ENCODE measurements around the gene PUM1.

The PUM1 gene

GRCh38 chr1:31022259-31022658, 43.3 kb downstream of the PUM1 start:
- no peak for DNase-seq

GRCh38 chr1:31020007-31020790, 45.3 kb downstream of the PUM1 start:
- no peak for DNase-seq

DNA sequence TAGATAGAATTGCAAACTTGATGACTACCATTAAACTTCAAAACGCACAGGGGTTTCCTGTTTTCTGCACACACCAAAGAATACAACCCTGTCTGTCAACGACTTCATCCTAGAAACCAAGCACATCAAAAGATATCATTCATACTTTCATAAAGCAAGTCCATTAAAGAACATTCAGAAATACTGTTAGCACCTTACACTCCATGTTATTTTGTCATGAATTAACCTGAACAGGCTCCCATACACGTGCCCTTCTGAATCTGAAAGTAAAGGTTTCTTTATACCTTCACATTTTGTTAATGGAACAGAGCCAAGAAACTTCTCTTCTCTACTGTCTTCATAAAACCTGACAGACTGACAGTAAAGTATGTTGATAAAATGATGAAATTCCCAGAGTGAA, 46.1 kb downstream of the PUM1 start:
- DNase-seq: no peak

- DNase-seq: no peak
Observed at GRCh38 chr1:31016868-31017267, 48.6 kb downstream of the PUM1 start.

DNA sequence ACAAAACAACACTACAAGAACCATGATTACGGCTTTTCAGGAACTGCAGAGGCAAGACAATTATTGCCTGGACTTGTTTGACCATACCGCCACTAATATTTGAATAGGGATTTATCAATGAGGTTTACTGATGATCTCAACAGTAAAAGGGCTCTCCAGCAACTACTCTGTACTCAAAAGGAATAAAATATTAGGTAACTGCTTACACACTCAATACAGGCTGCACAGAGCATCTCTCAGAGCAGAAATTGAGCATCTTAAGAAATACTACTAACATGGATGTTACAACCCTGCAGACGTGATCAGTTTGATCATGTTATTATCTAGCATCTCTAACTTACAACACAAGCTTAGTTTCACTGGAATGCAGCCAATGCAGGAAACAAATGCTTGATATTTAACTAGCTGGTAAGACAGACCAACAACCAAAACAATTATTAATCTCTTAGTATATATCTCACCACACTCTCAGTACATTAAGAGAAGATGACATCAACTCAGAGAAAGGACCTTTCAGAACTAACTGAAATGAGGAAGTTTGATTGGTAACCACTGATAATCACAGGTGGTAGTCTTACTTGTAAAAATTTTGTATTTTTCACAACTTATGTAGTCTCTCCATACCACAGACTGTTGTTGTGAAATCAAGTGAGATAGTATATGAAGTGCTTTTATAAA, 52.2 kb downstream of the PUM1 start:
- DNase-seq: no peak

DNA sequence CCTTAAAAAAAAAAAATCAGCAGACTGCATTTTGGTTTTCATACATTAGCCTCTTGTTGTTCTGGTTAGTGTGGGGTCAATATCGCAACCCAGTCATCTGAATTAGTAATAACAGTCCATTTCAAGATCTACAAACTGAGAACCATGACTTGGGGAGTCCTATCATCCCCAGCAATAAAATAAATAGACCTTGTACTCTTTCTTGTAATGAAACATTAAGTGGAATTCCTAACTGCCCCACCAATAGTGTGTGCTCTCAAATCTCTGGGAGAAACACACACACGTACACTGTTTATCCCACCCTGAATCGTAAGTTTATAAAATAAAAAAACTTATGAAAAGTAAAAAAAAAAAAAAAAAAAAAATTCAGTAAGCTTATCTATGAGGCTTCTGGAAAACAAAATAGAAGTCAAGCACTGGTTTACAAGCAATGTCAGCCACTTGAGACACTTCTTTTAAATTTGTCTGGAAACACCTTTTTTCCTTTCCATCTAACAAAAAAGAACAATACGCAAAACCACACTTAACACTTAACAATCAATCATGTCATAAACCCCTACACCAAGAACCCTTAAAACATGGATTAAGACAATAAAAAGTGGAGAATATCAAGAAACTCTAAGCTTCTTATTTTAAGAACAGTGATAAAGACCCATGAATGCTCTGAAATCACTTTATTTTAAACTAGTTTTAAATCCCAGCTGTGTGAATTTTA, 53.1 kb downstream of the PUM1 start:
- DNase-seq: no peak

GRCh38 chr1:31011719-31012118, 53.8 kb downstream of the PUM1 start:
- no peak for DNase-seq

DNA sequence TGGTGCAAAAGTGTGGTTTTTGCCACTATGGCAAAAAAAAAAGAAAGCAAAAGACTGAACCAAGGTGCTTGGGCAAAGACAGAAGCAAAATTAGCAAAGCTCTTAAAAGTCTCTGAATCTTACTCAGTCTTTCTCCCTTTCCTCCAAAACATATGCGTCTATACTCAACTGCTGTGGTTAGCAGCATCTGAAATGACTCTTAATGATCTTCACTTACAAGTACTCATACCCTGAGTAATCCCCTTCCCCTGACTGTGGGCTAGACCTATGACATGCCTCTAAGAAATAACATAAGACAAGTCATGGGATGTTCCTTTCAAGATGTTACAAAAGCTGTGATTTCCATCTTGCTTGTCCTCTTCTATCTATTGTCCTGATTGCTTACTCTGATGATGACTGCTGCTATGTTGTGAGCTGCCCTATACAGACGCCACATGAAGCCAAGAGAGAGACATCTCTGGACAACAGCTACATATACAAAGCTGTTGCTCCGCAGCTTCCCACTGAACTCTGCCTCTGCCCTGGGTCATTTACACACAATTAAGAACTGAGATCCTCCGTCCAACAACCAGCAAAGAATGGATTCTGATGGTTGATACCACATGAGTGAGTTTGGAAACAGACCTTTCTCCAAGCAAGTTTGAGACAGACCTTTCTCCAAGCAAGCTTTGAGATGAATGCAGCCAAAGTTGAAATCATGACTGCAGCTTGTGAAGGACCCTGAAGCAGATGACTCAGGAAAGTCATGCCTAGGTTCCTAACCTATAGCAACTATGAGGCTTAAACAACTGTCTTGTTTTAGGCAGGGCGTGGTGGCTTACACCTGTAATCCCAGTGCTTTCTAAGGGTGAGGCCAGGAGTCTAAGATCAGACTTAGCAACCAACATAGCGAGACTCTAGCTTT, 55.2 kb downstream of the PUM1 start:
- DNase-seq: peak; percentile 39

GRCh38 chr1:31007462-31007991, 58.0 kb downstream of the PUM1 start:
- DNase-seq: no peak

DNA sequence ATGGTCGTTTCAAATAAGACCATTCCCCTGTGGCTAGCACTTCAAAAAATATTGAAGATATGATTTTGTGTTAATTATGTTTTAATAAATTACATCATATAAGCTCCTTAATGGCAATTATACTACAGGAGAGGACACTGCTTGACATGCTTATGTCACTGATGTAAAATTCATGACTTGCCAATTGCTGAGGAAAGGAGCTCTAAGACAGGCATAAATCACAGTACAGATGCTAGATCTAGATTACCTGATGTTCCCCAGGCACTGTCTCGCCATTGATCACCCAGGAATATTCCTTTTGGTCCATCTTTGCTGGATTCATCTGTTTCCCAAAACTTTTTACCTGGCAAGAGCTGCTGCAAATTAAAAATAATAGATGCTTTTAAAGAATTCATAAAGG, 58.8 kb downstream of the PUM1 start:
- DNase-seq: no peak

DNA sequence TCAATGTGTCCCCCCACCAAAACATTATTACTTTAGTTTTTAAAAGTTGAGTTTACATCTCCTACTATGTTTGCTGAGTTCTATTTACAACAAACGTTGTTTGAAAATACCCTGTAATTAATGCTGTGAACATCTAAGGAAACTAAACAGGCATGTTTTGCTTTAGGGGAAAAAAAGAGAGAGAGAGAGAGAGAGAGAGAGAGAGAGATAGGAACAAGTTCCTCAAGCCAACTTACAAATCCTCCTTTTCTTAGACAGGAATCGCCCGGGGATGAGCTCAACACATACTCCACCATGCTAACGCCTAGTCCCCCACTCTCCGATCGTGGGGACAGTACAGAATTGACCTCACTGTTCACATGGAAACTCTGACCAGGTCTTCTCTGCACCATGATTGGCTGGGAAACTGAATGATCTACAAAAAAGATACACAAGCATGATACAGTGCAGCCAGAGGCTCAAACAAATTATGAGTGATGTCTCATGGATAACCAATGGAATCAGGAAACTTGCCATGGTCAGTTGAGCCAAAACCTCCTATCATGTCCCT, 59.8 kb downstream of the PUM1 start:
- DNase-seq: no peak

GRCh38 chr1:31005198-31005597, 60.3 kb downstream of the PUM1 start:
- DNase-seq: no peak

DNA sequence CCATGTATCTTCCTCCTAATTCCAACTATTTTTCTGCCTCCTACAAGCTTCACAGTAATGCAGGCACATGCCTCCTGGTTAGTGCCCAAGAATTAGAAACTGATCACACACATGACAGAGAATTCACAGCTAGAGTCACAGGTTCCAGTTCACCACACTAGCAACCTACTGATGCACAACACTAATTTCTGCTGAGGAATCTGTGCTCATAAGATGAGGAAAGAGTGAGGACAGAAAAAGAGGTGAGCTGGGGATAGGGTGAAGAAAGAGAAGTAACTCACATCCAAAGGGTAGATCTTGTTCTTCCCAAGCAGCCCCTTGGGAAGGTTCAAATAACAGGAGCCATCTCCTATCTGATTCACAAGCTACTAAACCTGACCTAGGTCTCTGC, 61.3 kb downstream of the PUM1 start:
- DNase-seq: no peak

GRCh38 chr1:31003613-31004230, 61.8 kb downstream of the PUM1 start:
- no peak for DNase-seq

DNA sequence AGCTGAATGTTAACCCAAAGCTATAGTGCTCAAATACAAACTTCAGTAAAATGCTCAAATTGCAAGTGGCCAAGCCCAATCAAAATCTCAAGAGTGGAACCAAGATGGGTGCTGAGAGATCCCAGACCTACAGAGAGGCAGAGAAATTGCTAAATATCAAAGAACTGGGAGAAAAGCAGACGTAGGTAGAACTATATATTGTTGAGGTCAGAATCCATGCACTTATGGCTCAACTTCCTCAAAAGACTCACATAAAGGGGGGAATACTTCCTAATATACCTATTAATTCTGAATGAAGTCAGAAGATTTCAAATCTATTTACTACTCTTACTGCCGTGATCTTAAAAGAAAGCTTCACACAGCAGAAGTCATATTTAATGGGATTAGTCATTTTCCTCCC, 65.2 kb downstream of the PUM1 start:
- no peak for DNase-seq

DNA sequence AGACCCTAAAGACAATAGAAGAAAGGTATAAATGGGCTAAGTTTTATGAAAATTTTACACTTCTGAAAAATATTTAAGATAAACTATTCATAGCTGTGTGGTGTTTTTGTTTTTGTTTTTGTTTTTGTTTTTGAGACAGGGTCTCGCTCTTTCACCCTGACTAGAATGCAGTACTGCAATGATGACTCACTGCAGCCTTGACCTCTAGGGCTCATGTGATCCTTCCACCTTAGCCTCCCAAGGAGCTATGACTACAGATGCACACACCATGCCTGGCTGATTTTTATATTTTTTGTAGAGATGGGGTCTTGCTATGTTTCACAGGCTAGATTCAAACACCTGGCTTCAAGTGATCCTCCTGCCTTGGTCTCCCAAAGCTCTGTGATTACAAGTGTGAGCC, 66.6 kb downstream of the PUM1 start:
- DNase-seq: no peak

DNA sequence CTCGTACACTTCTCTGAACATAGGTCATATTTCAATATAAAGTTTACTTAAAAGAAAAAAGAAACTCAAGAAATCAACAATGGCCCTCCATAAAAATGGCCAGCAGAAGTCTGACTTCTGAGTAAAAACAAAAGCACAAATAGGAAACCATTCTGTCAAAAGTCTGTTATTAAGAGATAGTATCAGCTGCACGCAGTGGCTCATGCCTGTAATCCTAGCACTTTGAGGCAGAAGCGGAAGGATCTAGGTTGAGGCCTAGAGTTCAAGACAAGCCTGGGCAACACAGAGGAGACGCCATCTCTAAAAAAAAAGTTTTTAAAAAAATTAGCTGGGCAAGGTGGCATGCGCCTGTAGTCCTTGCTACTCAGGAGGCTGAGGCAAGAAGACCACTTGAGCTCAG, 67.3 kb downstream of the PUM1 start:
- DNase-seq: no peak

DNA sequence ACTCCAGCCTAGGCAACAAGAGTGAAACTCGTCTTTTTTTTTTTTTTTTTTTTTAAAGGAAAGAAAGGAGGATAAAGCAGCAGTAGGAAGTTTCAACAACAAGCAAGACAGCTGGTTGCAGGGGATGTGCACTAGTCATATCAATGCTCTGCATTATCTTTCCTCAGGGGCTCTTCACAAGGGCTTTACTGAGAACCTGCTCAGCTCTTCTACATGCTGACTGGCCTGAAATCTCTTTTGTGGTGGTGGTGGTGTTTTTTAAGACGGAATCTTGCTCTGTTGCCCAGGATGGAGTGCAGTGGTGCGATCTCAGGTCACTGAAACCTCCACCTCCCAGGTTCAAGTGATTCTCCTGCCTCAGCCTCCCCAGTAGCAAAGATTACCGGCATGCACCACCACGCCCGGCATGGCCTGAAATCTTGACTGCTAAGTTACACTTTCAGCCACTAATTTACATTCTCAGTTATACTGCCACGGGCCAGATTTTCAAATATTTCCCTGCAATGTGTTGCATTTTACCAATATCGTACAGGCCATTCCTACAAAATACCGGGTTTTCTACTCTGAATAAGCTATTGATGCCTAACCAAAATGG, 68.0 kb downstream of the PUM1 start:
- DNase-seq: no peak

DNA sequence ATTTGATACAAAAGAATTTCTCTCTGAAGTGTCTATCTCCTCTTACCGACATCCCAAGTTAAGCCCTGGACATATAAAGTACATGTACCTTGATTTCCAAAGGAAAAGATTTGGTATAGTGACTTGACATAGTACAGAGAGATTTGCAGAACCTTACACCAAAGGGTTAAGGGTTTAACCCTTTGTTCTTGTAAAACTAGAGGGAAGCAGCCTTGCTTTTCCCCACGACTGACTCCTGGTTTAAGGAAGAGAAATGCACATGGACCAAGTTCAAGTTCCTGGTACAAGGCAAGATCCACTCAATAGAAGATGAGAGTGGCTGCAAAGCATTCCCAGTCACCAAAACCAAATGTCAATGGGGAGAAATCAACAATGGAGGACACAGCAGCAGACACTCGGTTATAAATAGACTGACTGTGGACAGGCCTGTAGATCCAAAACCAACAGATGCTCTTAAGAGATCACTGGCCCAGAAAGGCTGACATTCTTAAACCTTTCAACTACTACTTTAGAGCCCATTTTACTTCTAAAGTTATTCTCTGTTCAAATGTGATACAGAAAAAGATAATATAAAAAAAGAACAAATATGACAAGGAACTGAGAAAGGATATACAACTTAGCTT, 69.4 kb downstream of the PUM1 start:
- no peak for DNase-seq

DNA sequence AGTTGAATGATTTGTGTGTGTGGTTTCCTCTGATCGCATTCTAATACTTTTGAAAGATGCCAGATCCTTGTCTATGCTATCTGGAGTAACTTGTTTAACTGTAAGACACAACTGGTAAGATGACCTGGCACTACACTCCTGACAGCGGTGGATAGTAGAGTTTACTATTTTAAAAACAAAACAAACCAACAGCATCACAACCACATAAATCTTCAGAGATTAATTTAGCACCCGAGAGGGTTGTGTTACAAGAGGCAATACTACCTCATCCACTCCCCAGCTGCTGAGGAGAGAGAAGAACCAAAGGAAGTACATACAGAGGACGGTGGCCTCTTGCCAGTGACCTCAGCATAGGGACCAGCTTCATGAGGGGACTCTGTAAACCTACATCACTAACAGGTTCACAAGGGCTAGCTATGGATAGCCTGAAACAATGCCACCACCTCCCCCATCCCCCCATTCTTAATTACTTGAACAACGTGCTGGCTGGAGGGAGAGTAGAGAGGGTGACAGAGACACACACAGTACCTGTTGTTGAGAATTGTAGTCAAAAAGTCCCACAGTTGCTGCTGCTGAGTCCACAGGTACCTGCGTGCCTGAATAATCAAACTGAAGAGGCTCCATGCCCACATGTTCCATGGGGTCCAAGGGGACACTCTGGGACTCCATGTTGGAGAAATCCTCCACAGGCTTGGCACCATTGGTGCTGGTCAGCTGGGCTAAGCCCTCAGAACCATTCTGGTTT, 73.5 kb downstream of the PUM1 start:
- no peak for DNase-seq
